ENCODE results near the gene CNTNAP5.

DNA sequence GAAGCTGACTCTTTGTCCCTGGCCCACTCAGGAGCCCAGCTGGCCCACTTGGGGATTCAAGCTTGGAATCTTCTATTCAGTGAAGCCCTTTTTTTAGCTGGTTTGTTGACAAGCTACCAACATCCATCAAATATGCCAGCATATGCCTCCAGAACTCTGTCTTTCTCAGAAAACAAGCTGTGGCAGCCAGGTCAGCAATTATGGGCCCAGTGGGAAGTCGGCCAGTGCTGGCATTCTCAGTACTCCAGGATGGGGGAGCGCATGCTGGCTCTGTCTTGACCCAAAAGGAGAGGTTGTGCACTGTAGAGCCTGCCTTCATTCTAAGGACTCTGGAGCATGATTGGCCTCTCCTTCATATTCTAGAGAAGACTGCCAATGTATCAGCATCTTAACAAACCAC is 401.5 kb downstream of the CNTNAP5 start:
- TF ChIP-seq, protein P1, sequence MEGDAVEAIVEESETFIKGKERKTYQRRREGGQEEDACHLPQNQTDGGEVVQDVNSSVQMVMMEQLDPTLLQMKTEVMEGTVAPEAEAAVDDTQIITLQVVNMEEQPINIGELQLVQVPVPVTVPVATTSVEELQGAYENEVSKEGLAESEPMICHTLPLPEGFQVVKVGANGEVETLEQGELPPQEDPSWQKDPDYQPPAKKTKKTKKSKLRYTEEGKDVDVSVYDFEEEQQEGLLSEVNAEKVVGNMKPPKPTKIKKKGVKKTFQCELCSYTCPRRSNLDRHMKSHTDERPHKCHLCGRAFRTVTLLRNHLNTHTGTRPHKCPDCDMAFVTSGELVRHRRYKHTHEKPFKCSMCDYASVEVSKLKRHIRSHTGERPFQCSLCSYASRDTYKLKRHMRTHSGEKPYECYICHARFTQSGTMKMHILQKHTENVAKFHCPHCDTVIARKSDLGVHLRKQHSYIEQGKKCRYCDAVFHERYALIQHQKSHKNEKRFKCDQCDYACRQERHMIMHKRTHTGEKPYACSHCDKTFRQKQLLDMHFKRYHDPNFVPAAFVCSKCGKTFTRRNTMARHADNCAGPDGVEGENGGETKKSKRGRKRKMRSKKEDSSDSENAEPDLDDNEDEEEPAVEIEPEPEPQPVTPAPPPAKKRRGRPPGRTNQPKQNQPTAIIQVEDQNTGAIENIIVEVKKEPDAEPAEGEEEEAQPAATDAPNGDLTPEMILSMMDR (conservative IDR thresholded peaks at IDR 0.05; ENCODE audit: low read depth, low read length), result no peak
- TF ChIP-seq SMC3 (IDR thresholded peaks at IDR 0.05; ENCODE audit: low read depth, low read length) (no peak), POLR2A (IDR thresholded peaks at IDR 0.05; ENCODE audit: low read depth, low read length) (no peak)

All from IMR-90 (cell line).